WTC11 (cell line): Measurements from ENCODE around the gene MTCL1. TPM values are rescaled to one million over a fixed set of nuclear protein-coding genes. Genes with fewer than 3 reads are reported as not detected.

ENCODE experiments used
- ATAC-seq: fragments of 200-7000 bp; cut with Tn5 transposase; 2 replicates; pipeline ENCODE4 v1.10.0; 2021; ENCODE audit warnings: mild to moderate bottlenecking, moderate library complexity
- Bru-seq: library from RNA; stranded (reverse); fragments of 400-500 nt; gene quantifications from one replicate; lab custom pipeline; 2021; lab: Mats Ljungman, UMichigan
- CTCF ChIA-PET: fragments of 300-600 bp; sonication (Branson Sonifier 250); formaldehyde crosslinking; loops from one replicate; lab custom pipeline; 2021; ENCODE audit warnings: antibody characterized with exemption; lab: Charles Lee
- POLR2A ChIA-PET: fragments of 350-600 bp; sonication (Branson Sonifier 250); formaldehyde crosslinking; loops from one replicate; lab custom pipeline; 2021; ENCODE audit warnings: antibody characterized with exemption; lab: Charles Lee
- DNase-seq: peaks from one replicate; pipeline ENCODE4 v3.0.0; 2021; ENCODE audit warnings: low spot score
- H3K27ac Mint-ChIP-seq: 2 replicates; pipeline ENCODE4 v1.8.0; 2021; ENCODE audit warnings: mixed read lengths
- H3K27me3 Mint-ChIP-seq: 2 replicates; pipeline ENCODE4 v1.8.0; 2021; ENCODE audit warnings: low read depth, mild to moderate bottlenecking, moderate library complexity, mixed read lengths
- H3K36me3 Mint-ChIP-seq: 2 replicates; pipeline ENCODE4 v1.8.0; 2021; ENCODE audit warnings: mixed read lengths
- H3K4me1 Mint-ChIP-seq: 2 replicates; pipeline ENCODE4 v1.8.0; 2022; ENCODE audit warnings: mixed read lengths
- H3K4me3 Mint-ChIP-seq: 2 replicates; pipeline ENCODE4 v1.8.0; 2021; ENCODE audit warnings: mild to moderate bottlenecking, moderate library complexity, mixed read lengths
- H3K9me3 Mint-ChIP-seq: 2 replicates; pipeline ENCODE4 v1.8.0; 2021; ENCODE audit warnings: mixed read lengths
- ATF1 ChIP-seq: sonication (generic); formaldehyde crosslinking; IDR thresholded peaks from 2 replicates; pipeline ENCODE4 v1.8.1; 2023; ENCODE audit warnings: mild to moderate bottlenecking, moderate library complexity, missing genetic modification reagents
- GTF2I ChIP-seq: fragments of 250-450 bp; sonication (Bioruptor Pico); conservative IDR thresholded peaks from 2 replicates; pipeline ENCODE4 v1.4.0; 2021; ENCODE audit warnings: mild to moderate bottlenecking
- JAZF1 ChIP-seq: fragments of 250-450 bp; sonication (Bioruptor Pico); IDR thresholded peaks from 2 replicates; pipeline ENCODE4 v1.9.0; 2021; ENCODE audit warnings: moderate library complexity, mild to moderate bottlenecking, inconsistent platforms
- NFYB ChIP-seq: sonication (generic); formaldehyde crosslinking; conservative IDR thresholded peaks from 2 replicates; pipeline ENCODE4 v1.8.0; 2022; ENCODE audit warnings: low read depth, missing genetic modification reagents
- NR1H2 ChIP-seq: sonication (generic); formaldehyde crosslinking; IDR thresholded peaks from 2 replicates; pipeline ENCODE4 v1.9.0; 2021; ENCODE audit warnings: mild to moderate bottlenecking, moderate library complexity, missing genetic modification reagents
- RORB ChIP-seq: fragments of 250-450 bp; sonication (Bioruptor Pico); IDR thresholded peaks from 2 replicates; pipeline ENCODE4 v1.9.0; 2021; ENCODE audit warnings: mild to moderate bottlenecking
- SP1 ChIP-seq: sonication (generic); formaldehyde crosslinking; conservative IDR thresholded peaks from 2 replicates; pipeline ENCODE4 v1.8.1; 2022; ENCODE audit warnings: missing genetic modification reagents
- TEAD4 ChIP-seq: sonication (generic); formaldehyde crosslinking; IDR thresholded peaks from 2 replicates; pipeline ENCODE4 v1.8.0; 2022; ENCODE audit warnings: mild to moderate bottlenecking, missing genetic modification reagents
- long read RNA-seq, 3 experiments: library from RNA in 1 of 3; library from capped mRNA in 1 of 3; library from polyadenylated mRNA in 1 of 3; unstranded in 2 of 3; stranded (forward) in 1 of 3; transcript quantifications; one replicate each; pipeline ENCODE4 v2.0.0, GENCODE V29; 2021
- total RNA-seq: library from RNA; stranded (reverse); gene quantifications from 3 replicates; pipeline ENCODE4 v1.2.3, GENCODE V29; 2021
- TF ChIP-seq, protein P1 (sequence below): sonication (generic); formaldehyde crosslinking; IDR thresholded peaks from 2 replicates; pipeline ENCODE4 v1.8.1; 2023; ENCODE audit warnings: mild to moderate bottlenecking, missing genetic modification reagents
- TF ChIP-seq, protein P2 (sequence below): sonication (generic); formaldehyde crosslinking; IDR thresholded peaks from 2 replicates; pipeline ENCODE4 v1.8.1; 2023; ENCODE audit warnings: mild to moderate bottlenecking, moderate library complexity, missing genetic modification reagents
- TF ChIP-seq, protein P3 (sequence below): fragments of 250-450 bp; sonication (Bioruptor Pico); IDR thresholded peaks from 2 replicates; pipeline ENCODE4 v1.8.0; 2021; ENCODE audit warnings: mild to moderate bottlenecking
- TF ChIP-seq, protein P4 (sequence below): sonication (generic); formaldehyde crosslinking; IDR thresholded peaks from 2 replicates; pipeline ENCODE4 v1.8.0; 2022; ENCODE audit warnings: mild to moderate bottlenecking, missing genetic modification reagents

MTCL1 gene
- total RNA-seq (50.0 to 64.3 TPM (median 52.9 TPM) in 3 replicates), Bru-seq, nascent RNA (percentile 81 among the genes with signal in this experiment)
- long read RNA-seq, experiment 1, transcript MTCL1-216 (1 exons, 2,856 nt): major isoform, 12 of 83 reads
- long read RNA-seq, experiment 1, partial matches to known transcripts: 37 of 83 reads
- long read RNA-seq, experiment 1, other reads (novel, unspliced or antisense): 33 of 83 reads
- long read RNA-seq, experiment 2, transcript MTCL1-216 (1 exons, 2,856 nt): major isoform, 7 of 30 reads
- long read RNA-seq, experiment 2, partial matches to known transcripts: 15 of 30 reads
- long read RNA-seq, experiment 2, other reads (novel, unspliced or antisense): 8 of 30 reads
- long read RNA-seq, experiment 3, partial matches to known transcripts: 0 of 1 reads
- long read RNA-seq, experiment 3, other reads (novel, unspliced or antisense): 1 of 1 reads

DNA sequence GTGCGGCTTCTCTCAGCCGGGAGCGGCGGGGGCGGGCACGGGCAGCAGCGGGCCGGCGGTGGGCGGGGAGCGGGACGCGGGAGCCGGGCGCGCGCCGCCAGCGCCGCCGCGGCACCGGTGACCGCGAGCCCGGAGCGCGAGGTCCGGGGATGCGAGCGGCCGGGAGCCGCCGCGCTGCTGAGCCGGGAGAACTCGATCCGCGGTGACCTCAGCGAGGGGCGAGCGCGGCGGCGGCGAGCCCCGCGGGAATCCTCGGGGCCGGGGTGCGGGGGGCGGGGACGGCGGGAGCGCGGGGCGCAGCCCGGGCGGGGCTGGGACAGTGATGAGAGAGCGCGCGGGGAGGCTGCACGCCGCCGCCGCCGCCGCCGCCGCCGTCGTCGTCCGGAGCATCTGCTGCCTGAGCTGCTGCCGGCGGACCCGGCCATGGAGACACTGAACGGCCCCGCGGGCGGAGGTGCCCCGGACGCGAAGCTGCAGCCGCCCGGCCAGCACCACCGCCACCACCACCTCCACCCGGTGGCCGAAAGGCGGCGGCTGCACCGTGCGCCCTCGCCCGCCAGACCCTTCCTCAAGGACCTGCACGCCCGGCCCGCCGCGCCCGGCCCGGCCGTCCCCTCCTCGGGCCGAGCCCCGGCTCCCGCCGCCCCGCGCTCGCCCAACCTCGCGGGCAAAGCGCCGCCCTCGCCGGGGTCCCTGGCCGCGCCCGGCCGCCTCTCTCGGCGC lies at the start of gene MTCL1:
TSS of gene MTCL1 (plus strand) at position 319 of the 723 bp plus-strand sequence. CDS start at position 424, 105 bp downstream.
- Mint-ChIP-seq H3K36me3 (peaks cover 5% of the 10 kb centered on the region), H3K27me3 (peaks cover 19% of the 10 kb centered on the region), H3K9me3 (0 out of 2 replicates have a peak, but pooled peaks cover under 1% of the 10 kb centered on the region), H3K4me3 (peak within 1 kb of the TSS; percentile 80), H3K27ac (peak within 1 kb of the TSS; percentile 68), H3K4me1 (peaks cover 47% of the 10 kb centered on the region)
- CTCF ChIA-PET: interaction anchor here (0.8 to 5.1 kb wide), 4 partner anchors 9 to 282 kb away, joined by 3 to 28 read pairs (median 18); no protein-coding TSS in a partner anchor
- DNase-seq (peak; percentile 53), ATAC-seq (peak; percentile 7)
- TF ChIP-seq NR1H2 (CRISPR knock-in tag): no peak
- TF ChIP-seq TEAD4: no peak
- no peak for TF ChIP-seq JAZF1
- POLR2A ChIA-PET: interaction anchor here (0.5 to 1.1 kb wide), 2 partner anchors 9 to 141 kb away, joined by 3 read pairs; no protein-coding TSS in a partner anchor

DNA sequence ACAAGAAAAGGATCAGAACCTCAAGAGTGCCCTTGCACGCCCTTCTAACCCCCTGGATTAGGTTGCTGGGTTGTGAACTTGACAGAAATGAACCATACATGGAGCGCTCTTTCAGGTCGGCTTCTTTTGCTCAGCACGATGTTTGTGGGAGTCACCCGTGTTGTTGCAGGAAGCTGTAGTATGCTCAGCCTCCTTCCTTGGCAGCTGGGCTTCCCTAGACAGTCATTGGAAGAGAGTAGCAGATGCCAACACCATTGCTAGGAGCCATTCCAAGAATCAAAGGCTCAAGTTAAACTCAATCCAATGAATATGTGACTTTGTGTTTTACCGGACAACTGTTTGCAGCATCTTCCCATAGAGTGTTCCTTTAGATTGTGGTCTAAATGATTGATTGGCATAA lies 49.1 kb upstream of the MTCL1 start:
- peaks cover 30% of the 10 kb centered on the region for H3K4me1 Mint-ChIP-seq
- no peak for DNase-seq
- H3K27ac Mint-ChIP-seq: no peak overlapping the region; the same call in 1 of the 2 replicates

More for the DNA sequence above, 49.1 kb upstream of the MTCL1 start:
- TF ChIP-seq GTF2I (no peak), RORB (CRISPR knock-in tag) (no peak), NFYB (CRISPR knock-in tag) (no peak), ATF1 (CRISPR knock-in tag) (no peak), SP1 (CRISPR knock-in tag) (no peak)
- TF ChIP-seq, protein P1, sequence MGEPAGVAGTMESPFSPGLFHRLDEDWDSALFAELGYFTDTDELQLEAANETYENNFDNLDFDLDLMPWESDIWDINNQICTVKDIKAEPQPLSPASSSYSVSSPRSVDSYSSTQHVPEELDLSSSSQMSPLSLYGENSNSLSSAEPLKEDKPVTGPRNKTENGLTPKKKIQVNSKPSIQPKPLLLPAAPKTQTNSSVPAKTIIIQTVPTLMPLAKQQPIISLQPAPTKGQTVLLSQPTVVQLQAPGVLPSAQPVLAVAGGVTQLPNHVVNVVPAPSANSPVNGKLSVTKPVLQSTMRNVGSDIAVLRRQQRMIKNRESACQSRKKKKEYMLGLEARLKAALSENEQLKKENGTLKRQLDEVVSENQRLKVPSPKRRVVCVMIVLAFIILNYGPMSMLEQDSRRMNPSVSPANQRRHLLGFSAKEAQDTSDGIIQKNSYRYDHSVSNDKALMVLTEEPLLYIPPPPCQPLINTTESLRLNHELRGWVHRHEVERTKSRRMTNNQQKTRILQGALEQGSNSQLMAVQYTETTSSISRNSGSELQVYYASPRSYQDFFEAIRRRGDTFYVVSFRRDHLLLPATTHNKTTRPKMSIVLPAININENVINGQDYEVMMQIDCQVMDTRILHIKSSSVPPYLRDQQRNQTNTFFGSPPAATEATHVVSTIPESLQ (CRISPR knock-in tag): no peak
- TF ChIP-seq, protein P2, sequence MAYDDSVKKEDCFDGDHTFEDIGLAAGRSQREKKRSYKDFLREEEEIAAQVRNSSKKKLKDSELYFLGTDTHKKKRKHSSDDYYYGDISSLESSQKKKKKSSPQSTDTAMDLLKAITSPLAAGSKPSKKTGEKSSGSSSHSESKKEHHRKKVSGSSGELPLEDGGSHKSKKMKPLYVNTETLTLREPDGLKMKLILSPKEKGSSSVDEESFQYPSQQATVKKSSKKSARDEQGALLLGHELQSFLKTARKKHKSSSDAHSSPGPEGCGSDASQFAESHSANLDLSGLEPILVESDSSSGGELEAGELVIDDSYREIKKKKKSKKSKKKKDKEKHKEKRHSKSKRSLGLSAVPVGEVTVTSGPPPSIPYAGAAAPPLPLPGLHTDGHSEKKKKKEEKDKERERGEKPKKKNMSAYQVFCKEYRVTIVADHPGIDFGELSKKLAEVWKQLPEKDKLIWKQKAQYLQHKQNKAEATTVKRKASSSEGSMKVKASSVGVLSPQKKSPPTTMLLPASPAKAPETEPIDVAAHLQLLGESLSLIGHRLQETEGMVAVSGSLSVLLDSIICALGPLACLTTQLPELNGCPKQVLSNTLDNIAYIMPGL: no peak
- TF ChIP-seq, protein P3, sequence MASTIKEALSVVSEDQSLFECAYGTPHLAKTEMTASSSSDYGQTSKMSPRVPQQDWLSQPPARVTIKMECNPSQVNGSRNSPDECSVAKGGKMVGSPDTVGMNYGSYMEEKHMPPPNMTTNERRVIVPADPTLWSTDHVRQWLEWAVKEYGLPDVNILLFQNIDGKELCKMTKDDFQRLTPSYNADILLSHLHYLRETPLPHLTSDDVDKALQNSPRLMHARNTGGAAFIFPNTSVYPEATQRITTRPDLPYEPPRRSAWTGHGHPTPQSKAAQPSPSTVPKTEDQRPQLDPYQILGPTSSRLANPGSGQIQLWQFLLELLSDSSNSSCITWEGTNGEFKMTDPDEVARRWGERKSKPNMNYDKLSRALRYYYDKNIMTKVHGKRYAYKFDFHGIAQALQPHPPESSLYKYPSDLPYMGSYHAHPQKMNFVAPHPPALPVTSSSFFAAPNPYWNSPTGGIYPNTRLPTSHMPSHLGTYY: no peak
- TF ChIP-seq, protein P4, sequence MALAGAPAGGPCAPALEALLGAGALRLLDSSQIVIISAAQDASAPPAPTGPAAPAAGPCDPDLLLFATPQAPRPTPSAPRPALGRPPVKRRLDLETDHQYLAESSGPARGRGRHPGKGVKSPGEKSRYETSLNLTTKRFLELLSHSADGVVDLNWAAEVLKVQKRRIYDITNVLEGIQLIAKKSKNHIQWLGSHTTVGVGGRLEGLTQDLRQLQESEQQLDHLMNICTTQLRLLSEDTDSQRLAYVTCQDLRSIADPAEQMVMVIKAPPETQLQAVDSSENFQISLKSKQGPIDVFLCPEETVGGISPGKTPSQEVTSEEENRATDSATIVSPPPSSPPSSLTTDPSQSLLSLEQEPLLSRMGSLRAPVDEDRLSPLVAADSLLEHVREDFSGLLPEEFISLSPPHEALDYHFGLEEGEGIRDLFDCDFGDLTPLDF (CRISPR knock-in tag): no peak
- ChIA-PET CTCF (interaction anchor here (1.1 to 3.6 kb wide), 2 partner anchors 51 to 332 kb away, joined by 3 to 23 read pairs; no protein-coding TSS in a partner anchor), POLR2A (no interaction called here)
- ATAC-seq: no peak
- H3K36me3 Mint-ChIP-seq: peaks cover 3% of the 10 kb centered on the region
- no peak overlapping the region for H3K4me3 Mint-ChIP-seq
- peaks cover 4% of the 10 kb centered on the region; the same call in 1 of the 2 replicates for H3K9me3 Mint-ChIP-seq
- H3K27me3 Mint-ChIP-seq: no peaks in the 10 kb centered on the region
